SK-N-SH (cell line): Measurements from ENCODE around the gene EEFSEC. TPM values are rescaled to one million over a fixed set of nuclear protein-coding genes. Genes with fewer than 3 reads are reported as not detected.
A peak's percentile ranks its signal among the peaks of the same experiment; 100 is the strongest.

Experiments
- CTCF ChIA-PET: fragments of 300-600, 350-600 bp; formaldehyde crosslinking; extraction: SDS; loops from one replicate; lab custom pipeline; 2021; lab: Yijun Ruan, JAX
- POLR2A ChIA-PET: fragments of 350-600 bp; sonication (Branson Sonifier 250); formaldehyde crosslinking; extraction: SDS; loops from one replicate; lab custom pipeline; 2020; ENCODE audit warnings: antibody characterized with exemption, inconsistent platforms; lab: Yijun Ruan, JAX
- DNase-seq: peaks from one replicate; pipeline ENCODE4 v3.0.0; 2012
- H2AFZ ChIP-seq: fragments of 200-600 bp; sonication (generic); 2 replicates; pipeline ENCODE4 v1.8.1; 2016; ENCODE audit warnings: antibody characterized with exemption, mild to moderate bottlenecking, low read depth
- H3F3A ChIP-seq: fragments of 200-600 bp; sonication (generic); replicated peaks from 2 replicates; pipeline ENCODE3; 2016; ENCODE audit warnings: antibody characterized with exemption, mild to moderate bottlenecking; ENCODE audit not compliant: insufficient read depth
- H3K27ac ChIP-seq, 2 experiments: fragments of 200-500 bp in 1 of 2; fragments of 200-600 bp in 1 of 2; sonication (Bioruptor generic) in 1 of 2; sonication (generic), shearing (Covaris generic) in 1 of 2; 2 replicates each; pipeline versions ENCODE4 v1.5.1 to v1.6.1; 2014 to 2016; ENCODE audit warnings: low read depth in 2 of 2, inconsistent platforms in 1 of 2, low read length in 1 of 2, mild to moderate bottlenecking in 1 of 2, mixed read lengths in 1 of 2
- H3K27me3 ChIP-seq: fragments of 200-600 bp; sonication (generic), shearing (Covaris generic); 2 replicates; pipeline ENCODE4 v1.6.1; 2016; ENCODE audit warnings: mixed run types; ENCODE audit not compliant: insufficient read depth
- H3K36me3 ChIP-seq, 2 experiments: fragments of 200-500 bp in 1 of 2; fragments of 200-600 bp in 1 of 2; sonication (Bioruptor generic) in 1 of 2; sonication (generic) in 1 of 2; replicated peaks in 1 of 2; 2 replicates each; pipeline versions ENCODE3 to v1.5.1; 2014 to 2016; ENCODE audit warnings: low read length in 1 of 2, mild to moderate bottlenecking in 1 of 2; ENCODE audit not compliant: insufficient read depth in 2 of 2, control insufficient read depth in 1 of 2
- H3K4me1 ChIP-seq, 2 experiments: fragments of 200-500 bp in 1 of 2; fragments of 200-600 bp in 1 of 2; sonication (Bioruptor generic) in 1 of 2; sonication (generic), shearing (Covaris generic) in 1 of 2; 2 replicates each; pipeline versions ENCODE4 v1.5.1 to v1.6.1; 2014 to 2016; ENCODE audit warnings: low read depth in 1 of 2, low read length in 1 of 2, mixed run types in 1 of 2; ENCODE audit not compliant: insufficient read depth in 2 of 2, control insufficient read depth in 1 of 2
- H3K4me2 ChIP-seq: fragments of 200-600 bp; sonication (generic), shearing (Covaris generic); 2 replicates; pipeline ENCODE4 v1.6.1; 2017; ENCODE audit warnings: mixed run types
- H3K4me3 ChIP-seq, 2 experiments: fragments of 200-500 bp in 1 of 2; fragments of 200-600 bp in 1 of 2; sonication (Bioruptor generic) in 1 of 2; sonication (generic), shearing (Covaris generic) in 1 of 2; 2 replicates each; pipeline versions ENCODE4 v1.5.1 to v1.8.1; 2014 to 2016; ENCODE audit warnings: low read depth in 2 of 2, inconsistent platforms in 1 of 2, low read length in 1 of 2, mild to moderate bottlenecking in 1 of 2, mixed read lengths in 1 of 2, moderate library complexity in 1 of 2
- H3K79me2 ChIP-seq: fragments of 200-600 bp; sonication (generic); 2 replicates; pipeline ENCODE4 v1.8.1; 2017; ENCODE audit warnings: mild to moderate bottlenecking; ENCODE audit not compliant: insufficient read depth
- H3K9ac ChIP-seq: fragments of 200-600 bp; sonication (generic); 2 replicates; pipeline ENCODE4 v1.6.1; 2017; ENCODE audit warnings: mixed run types
- H3K9me2 ChIP-seq: fragments of 200-600 bp; sonication (generic); 2 replicates; pipeline ENCODE4 v1.6.1; 2017; ENCODE audit warnings: mixed run types
- H3K9me3 ChIP-seq: fragments of 200-600 bp; sonication (generic); 2 replicates; pipeline ENCODE4 v1.6.1; 2017; ENCODE audit warnings: mixed run types, mild to moderate bottlenecking, moderate library complexity
- H4K20me1 ChIP-seq: fragments of 200-600 bp; sonication (generic); 2 replicates; pipeline ENCODE4 v1.6.1; 2017; ENCODE audit warnings: mild to moderate bottlenecking, mixed run types; ENCODE audit not compliant: insufficient read depth
- CHD2 ChIP-seq: fragments of 150-350 bp; IDR thresholded peaks from 2 replicates; pipeline ENCODE4 v1.6.1; 2018; ENCODE audit warnings: low read length; ENCODE audit not compliant: partially characterized antibody
- ELF1 ChIP-seq: IDR thresholded peaks from 2 replicates; pipeline ENCODE4 v1.4.0; 2012
- EP300 ChIP-seq, 2 experiments: IDR thresholded peaks; 2 replicates each; pipeline versions ENCODE4 v1.4.0 to v1.6.1; 2012; ENCODE audit warnings: borderline replicate concordance in 1 of 2, low read depth in 1 of 2, low read length in 1 of 2
- FOSL2 ChIP-seq: IDR thresholded peaks from 2 replicates; pipeline ENCODE4 v1.4.0; 2012; ENCODE audit warnings: low read depth, mild to moderate bottlenecking, moderate library complexity, borderline replicate concordance
- FOXJ3 ChIP-seq: sonication (generic); formaldehyde crosslinking; IDR thresholded peaks from 2 replicates; pipeline ENCODE4 v1.5.1; 2020; ENCODE audit warnings: mild to moderate bottlenecking, missing genetic modification reagents
- GABPA ChIP-seq: IDR thresholded peaks from 2 replicates; pipeline ENCODE4 v1.4.0; 2012; ENCODE audit warnings: low read depth, mild to moderate bottlenecking
- GATA2 ChIP-seq: sonication (generic); formaldehyde crosslinking; IDR thresholded peaks from 2 replicates; pipeline ENCODE4 v1.5.0; 2020; ENCODE audit warnings: mild to moderate bottlenecking, missing genetic modification reagents
- JUND ChIP-seq: IDR thresholded peaks from 2 replicates; pipeline ENCODE4 v1.4.0; 2012
- MXI1 ChIP-seq: IDR thresholded peaks from 2 replicates; pipeline ENCODE4 v1.6.1; 2012; ENCODE audit warnings: mild to moderate bottlenecking, low read depth, low read length, improper control_type of control experiment
- NRF1 ChIP-seq: IDR thresholded peaks from 2 replicates; pipeline ENCODE4 v1.6.1; 2012; ENCODE audit warnings: low read depth, mild to moderate bottlenecking, low read length
- POLR2AphosphoS5 ChIP-seq: IDR thresholded peaks from 2 replicates; pipeline ENCODE4 v1.6.1; 2012; ENCODE audit warnings: low read depth, low read length
- RAD21 ChIP-seq: IDR thresholded peaks from 2 replicates; pipeline ENCODE4 v1.6.1; 2012; ENCODE audit warnings: mild to moderate bottlenecking, low read length
- RCOR1 ChIP-seq: fragments of 150-350 bp; IDR thresholded peaks from 2 replicates; pipeline ENCODE4 v1.6.1; 2017; ENCODE audit warnings: antibody characterized with exemption, low read length
- RFX5 ChIP-seq: IDR thresholded peaks from 2 replicates; pipeline ENCODE4 v1.6.1; 2012; ENCODE audit warnings: mild to moderate bottlenecking, improper control_type of control experiment, low read length
- SMC3 ChIP-seq: IDR thresholded peaks from 2 replicates; pipeline ENCODE4 v1.6.1; 2012; ENCODE audit warnings: low read depth, low read length, improper control_type of control experiment
- TEAD4 ChIP-seq: IDR thresholded peaks from 2 replicates; pipeline ENCODE4 v1.4.0; 2012; ENCODE audit warnings: mild to moderate bottlenecking, borderline replicate concordance; ENCODE audit not compliant: insufficient read depth
- YY1 ChIP-seq: IDR thresholded peaks from 2 replicates; pipeline ENCODE4 v1.4.0; 2012; ENCODE audit warnings: low read depth, mild to moderate bottlenecking
- WGBS: methylation state at CpG from one replicate; pipeline ENCODE4 v1.1.6; 2017; ENCODE audit warnings: low lambda C conversion rate; 5-methylcytosine and 5-hydroxymethylcytosine counted together
- polyA plus RNA-seq, 3 experiments: library from polyadenylated mRNA; depleted of rRNA; stranded (reverse); fragments of >200 nt; gene quantifications; 2 replicates each; pipeline ENCODE4 v1.2.3, GENCODE V29; 2012
- TF ChIP-seq, protein P1 (sequence below): IDR thresholded peaks from 2 replicates; pipeline ENCODE4 v1.4.0; 2012; ENCODE audit warnings: low read depth
- TF ChIP-seq, protein P2 (sequence below): fragments of 200-600 bp; sonication (generic); IDR thresholded peaks from 2 replicates; pipeline ENCODE4 v1.6.1; 2017; ENCODE audit warnings: antibody characterized with exemption, mild to moderate bottlenecking, moderate library complexity
- TF ChIP-seq, protein P3 (sequence below): IDR thresholded peaks from 2 replicates; pipeline ENCODE4 v1.6.1; 2012; ENCODE audit warnings: mild to moderate bottlenecking, low read depth, low read length, moderate library complexity

The EEFSEC gene
- polyA plus RNA-seq, 1 of the 3 experiments (the other 2 are of a cell fraction), result 12.4 TPM

DNA sequence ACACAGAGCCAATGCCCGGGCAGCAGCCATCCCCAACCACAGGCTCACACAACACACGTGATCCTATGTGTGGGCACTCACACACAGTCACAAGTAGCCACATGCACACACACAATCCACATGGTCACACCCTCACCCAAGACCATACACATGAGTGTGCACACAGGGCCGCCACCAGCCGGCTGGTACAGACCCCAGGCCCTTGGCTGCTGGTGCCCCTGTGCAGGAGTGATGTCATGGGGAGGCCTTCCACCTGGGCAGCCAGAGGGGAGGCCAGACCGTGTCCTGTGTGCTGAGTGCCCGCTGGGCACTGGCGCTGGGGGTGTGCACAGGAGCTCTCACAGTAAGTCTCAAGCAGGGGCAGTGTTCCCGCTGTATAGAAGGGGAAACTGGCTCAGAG lies 276.5 kb downstream of the EEFSEC start:
- Histone ChIP-seq H3K27ac (peak overlapping the region in 1 of 2 experiments; percentile 24; a peak in 1 of 4 replicates), H3K4me2 (no peak overlapping the region), H3K4me1 (peaks cover 0 to 68% of the 10 kb centered on the region in 2 experiments; a peak in 2 of 4 replicates), H3K9ac (no peak overlapping the region), H2AFZ (no peak overlapping the region), H3K9me3 (no peaks in the 10 kb centered on the region), H3K79me2 (no peaks in the 10 kb centered on the region), H3K4me3 (no peak overlapping the region), H4K20me1 (no peaks in the 10 kb centered on the region), H3K27me3 (no peaks in the 10 kb centered on the region), H3K9me2 (no peaks in the 10 kb centered on the region), H3F3A (no peaks in the 10 kb centered on the region), H3K36me3 (no peaks in the 10 kb centered on the region)
- no peak for TF ChIP-seq JUND
- no peak for TF ChIP-seq RAD21
- TF ChIP-seq SMC3, result no peak
- no peak for TF ChIP-seq GATA2 (CRISPR knock-in tag)
- TF ChIP-seq, protein P1, sequence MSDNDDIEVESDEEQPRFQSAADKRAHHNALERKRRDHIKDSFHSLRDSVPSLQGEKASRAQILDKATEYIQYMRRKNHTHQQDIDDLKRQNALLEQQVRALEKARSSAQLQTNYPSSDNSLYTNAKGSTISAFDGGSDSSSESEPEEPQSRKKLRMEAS, result no peak
- TF ChIP-seq RCOR1, result no peak
- no peak for TF ChIP-seq FOSL2
- TF ChIP-seq CHD2, result no peak
- TF ChIP-seq GABPA, result no peak
- no peak for TF ChIP-seq POLR2AphosphoS5
- TF ChIP-seq EP300 (IDR thresholded peaks at IDR 0.05; ENCODE audit: borderline replicate concordance in 1 of 2, low read depth in 1 of 2, low read length in 1 of 2), result no peak
- TF ChIP-seq, protein P2, sequence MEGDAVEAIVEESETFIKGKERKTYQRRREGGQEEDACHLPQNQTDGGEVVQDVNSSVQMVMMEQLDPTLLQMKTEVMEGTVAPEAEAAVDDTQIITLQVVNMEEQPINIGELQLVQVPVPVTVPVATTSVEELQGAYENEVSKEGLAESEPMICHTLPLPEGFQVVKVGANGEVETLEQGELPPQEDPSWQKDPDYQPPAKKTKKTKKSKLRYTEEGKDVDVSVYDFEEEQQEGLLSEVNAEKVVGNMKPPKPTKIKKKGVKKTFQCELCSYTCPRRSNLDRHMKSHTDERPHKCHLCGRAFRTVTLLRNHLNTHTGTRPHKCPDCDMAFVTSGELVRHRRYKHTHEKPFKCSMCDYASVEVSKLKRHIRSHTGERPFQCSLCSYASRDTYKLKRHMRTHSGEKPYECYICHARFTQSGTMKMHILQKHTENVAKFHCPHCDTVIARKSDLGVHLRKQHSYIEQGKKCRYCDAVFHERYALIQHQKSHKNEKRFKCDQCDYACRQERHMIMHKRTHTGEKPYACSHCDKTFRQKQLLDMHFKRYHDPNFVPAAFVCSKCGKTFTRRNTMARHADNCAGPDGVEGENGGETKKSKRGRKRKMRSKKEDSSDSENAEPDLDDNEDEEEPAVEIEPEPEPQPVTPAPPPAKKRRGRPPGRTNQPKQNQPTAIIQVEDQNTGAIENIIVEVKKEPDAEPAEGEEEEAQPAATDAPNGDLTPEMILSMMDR, result no peak
- TF ChIP-seq ELF1, result no peak
- TF ChIP-seq FOXJ3, result no peak
- no peak for TF ChIP-seq TEAD4
- no peak for TF ChIP-seq RFX5
- no peak for TF ChIP-seq NRF1
- TF ChIP-seq MXI1, result no peak
- TF ChIP-seq YY1, result no peak
- TF ChIP-seq, protein P3, sequence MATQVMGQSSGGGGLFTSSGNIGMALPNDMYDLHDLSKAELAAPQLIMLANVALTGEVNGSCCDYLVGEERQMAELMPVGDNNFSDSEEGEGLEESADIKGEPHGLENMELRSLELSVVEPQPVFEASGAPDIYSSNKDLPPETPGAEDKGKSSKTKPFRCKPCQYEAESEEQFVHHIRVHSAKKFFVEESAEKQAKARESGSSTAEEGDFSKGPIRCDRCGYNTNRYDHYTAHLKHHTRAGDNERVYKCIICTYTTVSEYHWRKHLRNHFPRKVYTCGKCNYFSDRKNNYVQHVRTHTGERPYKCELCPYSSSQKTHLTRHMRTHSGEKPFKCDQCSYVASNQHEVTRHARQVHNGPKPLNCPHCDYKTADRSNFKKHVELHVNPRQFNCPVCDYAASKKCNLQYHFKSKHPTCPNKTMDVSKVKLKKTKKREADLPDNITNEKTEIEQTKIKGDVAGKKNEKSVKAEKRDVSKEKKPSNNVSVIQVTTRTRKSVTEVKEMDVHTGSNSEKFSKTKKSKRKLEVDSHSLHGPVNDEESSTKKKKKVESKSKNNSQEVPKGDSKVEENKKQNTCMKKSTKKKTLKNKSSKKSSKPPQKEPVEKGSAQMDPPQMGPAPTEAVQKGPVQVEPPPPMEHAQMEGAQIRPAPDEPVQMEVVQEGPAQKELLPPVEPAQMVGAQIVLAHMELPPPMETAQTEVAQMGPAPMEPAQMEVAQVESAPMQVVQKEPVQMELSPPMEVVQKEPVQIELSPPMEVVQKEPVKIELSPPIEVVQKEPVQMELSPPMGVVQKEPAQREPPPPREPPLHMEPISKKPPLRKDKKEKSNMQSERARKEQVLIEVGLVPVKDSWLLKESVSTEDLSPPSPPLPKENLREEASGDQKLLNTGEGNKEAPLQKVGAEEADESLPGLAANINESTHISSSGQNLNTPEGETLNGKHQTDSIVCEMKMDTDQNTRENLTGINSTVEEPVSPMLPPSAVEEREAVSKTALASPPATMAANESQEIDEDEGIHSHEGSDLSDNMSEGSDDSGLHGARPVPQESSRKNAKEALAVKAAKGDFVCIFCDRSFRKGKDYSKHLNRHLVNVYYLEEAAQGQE, result no peak
- no peak for DNase-seq
- WGBS, result 95% methylated on average over 6 of the region's 8 CpGs
- ChIA-PET CTCF (interaction anchor here (0.7 to 11.3 kb wide), 7 partner anchors 9 to 55 kb away, joined by 3 to 177 read pairs (median 4); no protein-coding TSS in a partner anchor), POLR2A (interaction anchor here (0.8 to 2.7 kb wide), 8 partner anchors 9 to 55 kb away, joined by 3 to 11 read pairs (median 3); no protein-coding TSS in a partner anchor)
